WTC11 (cell line): ENCODE results near the gene ABR. TPM values are rescaled to one million over a fixed set of nuclear protein-coding genes. Genes with fewer than 3 reads are reported as not detected.

ENCODE experiments used
- ATAC-seq: fragments of 200-7000 bp; cut with Tn5 transposase; 2 replicates; pipeline ENCODE4 v1.10.0; 2021; ENCODE audit warnings: mild to moderate bottlenecking, moderate library complexity
- CTCF ChIA-PET: fragments of 300-600 bp; sonication (Branson Sonifier 250); formaldehyde crosslinking; loops from one replicate; lab custom pipeline; 2021; ENCODE audit warnings: antibody characterized with exemption; lab: Charles Lee
- POLR2A ChIA-PET: fragments of 350-600 bp; sonication (Branson Sonifier 250); formaldehyde crosslinking; loops from one replicate; lab custom pipeline; 2021; ENCODE audit warnings: antibody characterized with exemption; lab: Charles Lee
- DNase-seq: peaks from one replicate; pipeline ENCODE4 v3.0.0; 2021; ENCODE audit warnings: low spot score
- H3K27ac Mint-ChIP-seq: 2 replicates; pipeline ENCODE4 v1.8.0; 2021; ENCODE audit warnings: mixed read lengths
- H3K27me3 Mint-ChIP-seq: 2 replicates; pipeline ENCODE4 v1.8.0; 2021; ENCODE audit warnings: low read depth, mild to moderate bottlenecking, moderate library complexity, mixed read lengths
- H3K36me3 Mint-ChIP-seq: 2 replicates; pipeline ENCODE4 v1.8.0; 2021; ENCODE audit warnings: mixed read lengths
- H3K4me1 Mint-ChIP-seq: 2 replicates; pipeline ENCODE4 v1.8.0; 2022; ENCODE audit warnings: mixed read lengths
- H3K4me3 Mint-ChIP-seq: 2 replicates; pipeline ENCODE4 v1.8.0; 2021; ENCODE audit warnings: mild to moderate bottlenecking, moderate library complexity, mixed read lengths
- H3K9me3 Mint-ChIP-seq: 2 replicates; pipeline ENCODE4 v1.8.0; 2021; ENCODE audit warnings: mixed read lengths
- AFF4 ChIP-seq: sonication (generic); formaldehyde crosslinking; IDR thresholded peaks from 2 replicates; pipeline ENCODE4 v1.8.1; 2023; ENCODE audit warnings: mild to moderate bottlenecking, missing genetic modification reagents, borderline replicate concordance
- ATF1 ChIP-seq: sonication (generic); formaldehyde crosslinking; IDR thresholded peaks from 2 replicates; pipeline ENCODE4 v1.8.1; 2023; ENCODE audit warnings: mild to moderate bottlenecking, moderate library complexity, missing genetic modification reagents
- CREM ChIP-seq: sonication (generic); formaldehyde crosslinking; IDR thresholded peaks from 2 replicates; pipeline ENCODE4 v1.8.1; 2022; ENCODE audit warnings: mild to moderate bottlenecking, missing genetic modification reagents, moderate library complexity
- CTCF ChIP-seq: fragments of 200-600 bp; IDR thresholded peaks from 2 replicates; pipeline ENCODE4 v1.8.0; 2022; ENCODE audit warnings: antibody characterized with exemption
- MLX ChIP-seq: sonication (generic); formaldehyde crosslinking; IDR thresholded peaks from 2 replicates; pipeline ENCODE4 v1.8.1; 2023; ENCODE audit warnings: mild to moderate bottlenecking, missing genetic modification reagents, moderate library complexity
- MYBL2 ChIP-seq: sonication (generic); formaldehyde crosslinking; IDR thresholded peaks from 2 replicates; pipeline ENCODE4 v1.8.1; 2023; ENCODE audit warnings: mild to moderate bottlenecking, moderate library complexity, missing genetic modification reagents
- NR1H2 ChIP-seq: sonication (generic); formaldehyde crosslinking; IDR thresholded peaks from 2 replicates; pipeline ENCODE4 v1.9.0; 2021; ENCODE audit warnings: mild to moderate bottlenecking, moderate library complexity, missing genetic modification reagents
- SOX15 ChIP-seq: fragments of 250-450 bp; sonication (Bioruptor Pico); IDR thresholded peaks from 2 replicates; pipeline ENCODE4 v1.9.0; 2021; ENCODE audit warnings: mild to moderate bottlenecking
- TEAD1 ChIP-seq: sonication (generic); formaldehyde crosslinking; IDR thresholded peaks from 2 replicates; pipeline ENCODE4 v1.8.0; 2022; ENCODE audit warnings: mild to moderate bottlenecking, missing genetic modification reagents
- ZNF138 ChIP-seq: sonication (generic); formaldehyde crosslinking; conservative IDR thresholded peaks from 2 replicates; pipeline ENCODE4 v1.8.1; 2022; ENCODE audit warnings: mild to moderate bottlenecking, moderate library complexity, missing genetic modification reagents
- ZNF532 ChIP-seq: fragments of 250-450 bp; sonication (Bioruptor Pico); IDR thresholded peaks from 2 replicates; pipeline ENCODE4 v1.9.0; 2021; ENCODE audit warnings: mild to moderate bottlenecking, borderline replicate concordance
- total RNA-seq: library from RNA; stranded (reverse); gene quantifications from 3 replicates; pipeline ENCODE4 v1.2.3, GENCODE V29; 2021
- TF ChIP-seq, protein P1 (sequence below): sonication (generic); formaldehyde crosslinking; IDR thresholded peaks from 2 replicates; pipeline ENCODE4 v1.8.1; 2022; ENCODE audit warnings: mild to moderate bottlenecking, moderate library complexity, missing genetic modification reagents

The ABR gene
- total RNA-seq, 1 experiment from 2014 or later = 38.0 TPM

DNA sequence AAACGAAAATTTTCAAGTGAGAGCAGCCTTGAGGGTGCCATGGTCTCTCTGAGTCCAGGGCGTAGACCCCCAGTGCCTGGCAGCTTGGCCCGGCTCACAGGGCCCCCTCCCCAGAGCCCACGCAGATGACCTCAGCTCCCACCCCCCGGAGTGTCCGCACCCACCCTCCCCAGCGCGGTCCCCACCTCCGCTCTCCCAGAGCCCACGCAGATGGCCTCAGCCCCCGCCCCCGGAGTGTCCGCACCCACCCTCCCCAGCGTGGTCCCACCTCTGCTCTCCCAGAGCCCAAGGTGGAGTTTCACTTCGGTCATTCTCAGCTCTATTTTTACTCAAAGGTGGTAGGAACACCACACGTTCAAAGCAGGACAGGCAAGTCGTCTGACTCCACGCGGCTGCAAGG is 13.9 kb downstream of the ABR start:
- DNase-seq (no peak), ATAC-seq (no peak)
- TF ChIP-seq ATF1 (CRISPR knock-in tag) = no peak
- TF ChIP-seq NR1H2 (CRISPR knock-in tag) = no peak
- no peak for TF ChIP-seq SOX15
- TF ChIP-seq, protein P1, sequence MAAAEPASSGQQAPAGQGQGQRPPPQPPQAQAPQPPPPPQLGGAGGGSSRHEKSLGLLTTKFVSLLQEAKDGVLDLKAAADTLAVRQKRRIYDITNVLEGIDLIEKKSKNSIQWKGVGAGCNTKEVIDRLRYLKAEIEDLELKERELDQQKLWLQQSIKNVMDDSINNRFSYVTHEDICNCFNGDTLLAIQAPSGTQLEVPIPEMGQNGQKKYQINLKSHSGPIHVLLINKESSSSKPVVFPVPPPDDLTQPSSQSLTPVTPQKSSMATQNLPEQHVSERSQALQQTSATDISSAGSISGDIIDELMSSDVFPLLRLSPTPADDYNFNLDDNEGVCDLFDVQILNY (CRISPR knock-in tag) = no peak
- no peak for TF ChIP-seq CTCF
- no peak for TF ChIP-seq ZNF532 (CRISPR knock-in tag)
- TF ChIP-seq AFF4 = no peak
- TF ChIP-seq CREM = no peak
- no peak for TF ChIP-seq MYBL2 (CRISPR knock-in tag)
- Mint-ChIP-seq H3K4me1 (0 out of 2 replicates have a peak, but pooled peaks cover 4% of the 10 kb centered on the region), H3K36me3 (no peaks in the 10 kb centered on the region), H3K4me3 (no peak overlapping the region), H3K27ac (no peak overlapping the region), H3K9me3 (no peaks in the 10 kb centered on the region), H3K27me3 (no peaks in the 10 kb centered on the region)
- CTCF ChIA-PET = interaction anchor here (0.9 to 4.3 kb wide), 5 partner anchors 18 to 43 kb away, joined by 3 to 18 read pairs (median 3); no protein-coding TSS in a partner anchor
- POLR2A ChIA-PET = interaction anchor here (0.6 kb wide), 1 partner anchor 22 kb away, joined by 5 read pairs; no protein-coding TSS in a partner anchor

DNA sequence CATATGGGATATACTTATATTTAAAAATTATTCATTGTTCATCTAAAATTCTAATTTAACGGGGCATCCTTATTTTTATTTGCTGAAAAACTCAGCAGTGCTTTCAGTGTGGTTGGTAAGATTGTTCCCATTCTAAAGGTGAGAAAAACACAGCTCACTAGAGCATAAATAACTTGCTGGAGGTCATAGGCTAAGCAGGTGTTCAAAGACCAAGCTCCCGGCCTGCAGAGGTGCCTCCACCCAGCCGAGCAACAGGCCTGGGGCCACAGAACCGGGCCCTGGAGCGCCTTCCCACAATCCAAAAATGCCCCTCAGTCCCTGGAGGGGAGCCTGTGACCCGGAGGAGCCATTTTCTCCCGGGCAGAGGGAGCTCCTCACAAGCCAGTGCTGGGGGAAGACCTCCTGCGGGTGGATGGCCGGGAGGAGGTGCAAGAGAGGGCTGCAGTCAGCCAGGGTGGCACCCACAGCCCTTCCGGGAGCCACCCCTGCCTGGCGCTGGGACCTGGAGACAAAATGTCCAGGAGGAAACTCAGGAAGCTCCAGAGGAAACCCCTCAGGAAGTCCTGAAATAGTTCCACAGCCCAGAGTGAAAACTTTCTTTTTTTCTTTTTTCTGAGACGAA is 14.7 kb downstream of the ABR start:
- TF ChIP-seq TEAD1 (CRISPR knock-in tag) = no peak
- no peak for TF ChIP-seq ZNF138 (CRISPR knock-in tag)
- TF ChIP-seq MLX = no peak
- peaks cover 7% of the 10 kb centered on the region for H3K4me1 Mint-ChIP-seq

More for the DNA sequence above, 14.7 kb downstream of the ABR start:
- POLR2A ChIA-PET = interaction anchor here (0.6 kb wide), 1 partner anchor 23 kb away, joined by 5 read pairs; no protein-coding TSS in a partner anchor
- H3K27me3 Mint-ChIP-seq = no peaks in the 10 kb centered on the region
- ATAC-seq (no peak), DNase-seq (no peak)
- peaks cover 4% of the 10 kb centered on the region; the same call in 1 of the 2 replicates for H3K36me3 Mint-ChIP-seq
- H3K27ac Mint-ChIP-seq = no peak overlapping the region
- CTCF ChIA-PET = interaction anchor here (0.9 to 4.3 kb wide), 6 partner anchors 17 to 107 kb away, joined by 3 to 18 read pairs (median 4); no protein-coding TSS in a partner anchor
- H3K9me3 Mint-ChIP-seq = no peaks in the 10 kb centered on the region
- no peak overlapping the region for H3K4me3 Mint-ChIP-seq
